ENCODE results near the gene TNFRSF8.

TNFRSF8 gene

DNA sequence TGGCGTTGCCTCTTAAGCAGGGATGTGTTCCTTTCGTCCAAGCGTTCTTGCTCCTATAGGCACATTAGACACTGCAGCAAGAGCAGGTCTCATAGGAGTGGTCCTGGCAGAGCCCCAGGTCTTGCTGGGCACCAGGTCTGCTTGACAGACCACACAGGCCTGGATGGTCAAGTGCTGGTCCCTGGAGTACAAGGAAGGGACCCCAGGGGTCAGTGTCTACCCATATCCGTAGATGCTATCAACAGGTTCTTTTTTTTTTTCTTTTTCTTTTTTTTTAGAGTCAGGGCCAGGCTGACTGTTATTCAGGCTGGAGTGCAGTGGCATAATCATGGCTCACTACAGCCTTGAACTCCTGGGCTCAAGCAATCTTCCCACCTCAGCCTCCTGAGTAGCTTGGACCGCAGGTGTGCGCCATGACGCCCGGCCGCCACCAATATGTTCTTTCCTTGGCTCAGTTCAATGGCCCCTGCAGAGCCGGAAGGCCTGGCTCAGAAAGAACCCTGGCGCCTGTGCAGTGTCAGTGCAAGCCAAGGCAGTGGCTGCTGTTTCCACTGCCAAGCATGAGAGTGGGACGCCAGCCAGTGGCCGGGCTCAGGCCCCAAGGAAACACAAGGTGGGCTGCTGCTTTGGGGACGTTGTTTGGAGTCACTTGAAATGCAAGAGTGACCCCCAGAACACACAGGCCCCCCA lies 10.0 kb upstream of the TNFRSF8 start:
- H3K4me2 ChIP-seq (ENCODE audit: low read length): no peak overlapping the region

DNA sequence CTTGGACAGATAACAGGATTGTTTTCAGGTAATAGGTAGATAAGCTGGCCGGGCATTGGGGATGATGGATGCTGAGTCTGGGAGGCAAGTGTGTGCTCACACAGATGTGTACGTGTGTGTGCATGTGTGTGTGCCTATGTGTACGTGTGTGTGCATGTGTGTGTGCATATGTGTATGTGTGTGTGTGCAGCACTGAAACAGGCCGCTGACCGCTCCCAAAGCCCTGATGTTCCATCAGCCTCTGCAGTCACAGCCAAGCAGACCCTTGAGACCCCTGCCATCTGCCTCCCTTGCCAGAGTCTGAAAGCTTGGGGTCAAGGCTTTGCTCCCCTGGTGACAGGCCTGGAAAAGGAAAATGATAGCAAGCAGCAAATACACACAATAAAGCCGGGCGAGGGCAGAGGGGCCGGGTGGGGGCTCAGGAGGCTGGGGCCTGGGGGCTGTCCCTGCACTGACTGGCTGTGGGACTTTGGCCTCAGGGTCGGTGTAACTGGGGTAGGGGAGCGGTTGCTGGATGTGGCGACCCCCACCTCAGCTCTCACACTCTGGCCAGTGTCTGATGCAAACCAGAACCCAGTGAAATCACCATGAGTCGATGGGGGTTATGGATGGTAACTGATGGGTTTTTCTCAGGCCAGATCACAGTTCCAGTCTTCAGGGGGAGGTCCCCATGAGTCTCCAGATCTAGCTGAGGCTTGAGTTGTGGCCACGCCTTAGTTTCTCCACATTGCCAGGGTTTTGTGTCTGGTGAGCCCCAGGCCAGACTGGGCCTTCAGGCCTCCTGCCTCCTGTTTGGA lies 9.2 kb upstream of the TNFRSF8 start:
- no peaks in the 10 kb centered on the region for H3F3A ChIP-seq (ENCODE audit: control insufficient read depth, insufficient read depth)
- TF ChIP-seq EZH2phosphoT487 (IDR thresholded peaks at IDR 0.05; ENCODE audit: borderline replicate concordance, low read length): no peak
- TF ChIP-seq CTCF (IDR thresholded peaks at IDR 0.05; ENCODE audit: low read depth, low read length, poor library complexity, severe bottlenecking): no peak
- H3K4me2 ChIP-seq (ENCODE audit: low read length): no peak overlapping the region
- no peaks in the 10 kb centered on the region for H3K79me2 ChIP-seq (ENCODE audit: control insufficient read depth, low read length)
- H3K27me3 ChIP-seq (ENCODE audit: control insufficient read depth, low read length): peaks cover 32% of the 10 kb centered on the region
- H3K4me3 ChIP-seq (ENCODE audit: low read length): no peak overlapping the region
- no peaks in the 10 kb centered on the region for H3K36me3 ChIP-seq (ENCODE audit: control insufficient read depth, low read length)
- no peaks in the 10 kb centered on the region for H4K20me1 ChIP-seq (ENCODE audit: control insufficient read depth, insufficient read depth, low read depth, low read length)
- no peaks in the 10 kb centered on the region for H3K9me3 ChIP-seq (ENCODE audit: control insufficient read depth, insufficient read depth, low read length)
- no peak overlapping the region for H3K27ac ChIP-seq (ENCODE audit: low read depth, low read length)
- H3K9me2 ChIP-seq (replicated peaks; ENCODE audit: control insufficient read depth, low read length): no peaks in the 10 kb centered on the region
- H3K4me1 ChIP-seq (ENCODE audit: control insufficient read depth, low read length): no peaks in the 10 kb centered on the region

More for the DNA sequence above, 10.0 kb upstream of the TNFRSF8 start:
- no peaks in the 10 kb centered on the region for H3K9me3 ChIP-seq (ENCODE audit: control insufficient read depth, insufficient read depth, low read length)
- no peaks in the 10 kb centered on the region; the same call in 1 of the 2 replicates for H3F3A ChIP-seq (ENCODE audit: control insufficient read depth, insufficient read depth)
- no peaks in the 10 kb centered on the region for H3K4me1 ChIP-seq (ENCODE audit: control insufficient read depth, low read length)
- no peaks in the 10 kb centered on the region for H4K20me1 ChIP-seq (ENCODE audit: control insufficient read depth, insufficient read depth, low read depth, low read length)
- H3K27me3 ChIP-seq (ENCODE audit: control insufficient read depth, low read length): peaks cover 33% of the 10 kb centered on the region
- H3K9me2 ChIP-seq (replicated peaks; ENCODE audit: control insufficient read depth, low read length): no peaks in the 10 kb centered on the region
- H3K27ac ChIP-seq (ENCODE audit: low read depth, low read length): no peak overlapping the region
- no peaks in the 10 kb centered on the region for H3K79me2 ChIP-seq (ENCODE audit: control insufficient read depth, low read length)
- H3K36me3 ChIP-seq (ENCODE audit: control insufficient read depth, low read length): no peaks in the 10 kb centered on the region
- no peak overlapping the region for H3K4me3 ChIP-seq (ENCODE audit: low read length)
- TF ChIP-seq CTCF (IDR thresholded peaks at IDR 0.05; ENCODE audit: low read depth, low read length, poor library complexity, severe bottlenecking): no peak
- no peak for TF ChIP-seq EZH2phosphoT487 (IDR thresholded peaks at IDR 0.05; ENCODE audit: borderline replicate concordance, low read length)

- H3K36me3 ChIP-seq (ENCODE audit: control insufficient read depth, low read length): no peaks in the 10 kb centered on the region
- no peak for TF ChIP-seq CTCF (IDR thresholded peaks at IDR 0.05; ENCODE audit: low read depth, low read length, poor library complexity, severe bottlenecking)
- no peak for TF ChIP-seq EZH2phosphoT487 (IDR thresholded peaks at IDR 0.05; ENCODE audit: borderline replicate concordance, low read length)
- no peaks in the 10 kb centered on the region for H4K20me1 ChIP-seq (ENCODE audit: control insufficient read depth, insufficient read depth, low read depth, low read length)
- H3K79me2 ChIP-seq (ENCODE audit: control insufficient read depth, low read length): no peaks in the 10 kb centered on the region
- H3K9me2 ChIP-seq (replicated peaks; ENCODE audit: control insufficient read depth, low read length): no peaks in the 10 kb centered on the region
- H3K27me3 ChIP-seq (ENCODE audit: control insufficient read depth, low read length): peaks cover 31% of the 10 kb centered on the region
- H3K9me3 ChIP-seq (ENCODE audit: control insufficient read depth, insufficient read depth, low read length): no peaks in the 10 kb centered on the region
- H3K4me2 ChIP-seq (ENCODE audit: low read length): no peak overlapping the region
- H3K4me3 ChIP-seq (ENCODE audit: low read length): no peak overlapping the region
- H3K27ac ChIP-seq (ENCODE audit: low read depth, low read length): no peak overlapping the region
- H3K4me1 ChIP-seq (ENCODE audit: control insufficient read depth, low read length): no peaks in the 10 kb centered on the region
- no peaks in the 10 kb centered on the region for H3F3A ChIP-seq (ENCODE audit: control insufficient read depth, insufficient read depth)
Observed at GRCh38 chr1:12055259-12055658, 7.8 kb upstream of the TNFRSF8 start.
